CD4-positive, alpha-beta T cell treated with Interleukin-2 at 100 ng/mL for 4 hours (primary cell): ENCODE data around the gene MAPK4.
"Not testable (repeated sequence)": the region's sequence is repeated elsewhere in the genome, so short reads cannot be mapped to it uniquely, and the experiment has no call there.

Experiments
- DNase-seq: peaks from one replicate; pipeline ENCODE4 v3.0.0-alpha.2; 2020; ENCODE audit warnings: low spot score

Gene MAPK4

GRCh38 chr18:50754297-50754696, 194.4 kb downstream of the MAPK4 start:
- DNase-seq = no peak

DNA sequence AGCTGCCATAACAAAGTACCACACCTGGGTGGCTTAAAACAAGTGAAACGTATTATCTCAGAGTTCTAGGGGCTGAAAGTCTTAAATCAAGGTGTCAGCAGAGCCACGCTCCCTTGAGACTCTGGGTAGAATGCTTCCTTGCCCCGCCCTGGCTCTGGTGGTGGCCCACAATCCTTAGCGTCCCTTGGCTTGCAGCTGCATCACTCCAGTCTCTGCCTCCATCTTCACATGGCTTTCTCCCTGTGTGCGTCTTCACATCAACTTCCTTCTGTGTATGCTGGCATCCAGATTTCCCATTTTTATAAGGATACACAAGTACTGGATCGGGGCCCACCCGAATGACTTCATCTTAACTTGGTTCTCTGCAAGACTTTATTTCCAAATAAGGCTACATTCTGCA, 197.5 kb downstream of the MAPK4 start:
- no peak for DNase-seq

DNA sequence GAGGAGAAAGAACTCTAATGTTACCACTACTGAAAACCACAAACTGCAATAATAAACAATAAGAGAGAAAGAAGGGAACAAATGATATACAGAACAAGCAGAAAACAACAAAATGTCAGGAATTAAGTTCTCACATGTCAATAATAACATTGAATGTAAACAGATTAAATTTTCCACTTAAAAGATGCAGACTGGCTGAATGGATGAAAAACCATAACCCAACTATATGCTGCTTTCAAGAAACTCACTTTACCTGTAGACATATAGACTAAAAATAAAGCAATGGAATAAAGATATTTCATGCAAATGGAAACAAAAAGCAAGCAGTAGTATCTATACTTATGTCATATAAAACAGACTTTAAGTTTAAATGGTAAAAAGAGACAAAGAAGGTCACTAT, 209.6 kb downstream of the MAPK4 start:
- DNase-seq = no peak

DNA sequence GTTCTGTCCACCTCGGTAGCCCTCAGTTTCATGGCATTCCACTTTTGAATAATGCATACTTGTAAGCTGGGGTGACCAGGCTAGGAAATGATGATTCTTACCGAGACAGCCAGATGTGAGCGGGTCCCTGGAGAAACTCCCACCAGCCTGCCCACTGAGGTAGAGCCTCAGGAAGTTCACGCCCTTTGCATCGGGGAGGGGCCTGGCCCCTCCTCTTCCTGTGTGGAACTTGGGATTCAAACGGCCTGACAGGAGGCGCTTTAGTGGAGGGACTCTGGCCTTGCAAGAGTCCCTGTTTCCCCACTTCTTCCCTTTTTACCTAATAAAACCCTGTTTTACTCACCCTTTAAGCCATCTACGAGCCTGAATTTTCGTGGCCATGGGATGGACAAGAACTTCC, 215.3 kb downstream of the MAPK4 start:
- DNase-seq = no peak

DNA sequence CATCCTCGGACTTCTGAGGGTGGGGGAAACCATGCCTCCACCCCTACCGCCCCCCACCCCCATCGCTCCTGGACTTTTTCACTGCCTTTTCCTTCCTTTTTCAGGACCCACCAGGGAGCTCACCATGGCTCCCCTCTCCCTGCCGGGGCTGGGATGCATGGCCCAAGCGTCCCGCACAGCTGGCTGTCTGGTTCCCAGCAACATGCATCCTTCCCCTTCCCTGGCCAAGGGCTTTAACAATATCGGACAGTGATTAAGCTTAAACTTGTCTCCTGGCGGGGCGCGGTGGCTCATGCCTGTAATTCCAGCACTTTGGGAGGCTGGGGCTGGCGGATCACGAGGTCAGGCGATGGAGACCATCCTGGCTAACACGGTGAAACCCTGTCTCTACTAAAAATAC, 215.8 kb downstream of the MAPK4 start:
- DNase-seq = no peak

GRCh38 chr18:50776383-50776782, 216.5 kb downstream of the MAPK4 start:
- no peak for DNase-seq

- DNase-seq = not testable (repeated sequence)
These were observed 219.1 kb downstream of the MAPK4 start for GRCh38 chr18:50779021-50779420.
